Metanephros (tissue), 2 donors: ENCODE results near the gene HSF2BP. TPM values are rescaled to one million over a fixed set of nuclear protein-coding genes. Genes with fewer than 3 reads are reported as not detected.

ENCODE experiments used
- small RNA-seq: library from RNA; depleted of rRNA; stranded (forward); fragments of <200 nt; gene quantifications from one replicate; pipeline ENCODE3, GENCODE V24; 2014; ENCODE audit warnings: low replicate concordance
- total RNA-seq: library from RNA; depleted of rRNA; stranded (reverse); fragments of >200 nt; gene quantifications from one replicate; pipeline ENCODE4 v1.2.3, GENCODE V29; 2014

The HSF2BP gene
- 3.0 TPM for total RNA-seq

DNA sequence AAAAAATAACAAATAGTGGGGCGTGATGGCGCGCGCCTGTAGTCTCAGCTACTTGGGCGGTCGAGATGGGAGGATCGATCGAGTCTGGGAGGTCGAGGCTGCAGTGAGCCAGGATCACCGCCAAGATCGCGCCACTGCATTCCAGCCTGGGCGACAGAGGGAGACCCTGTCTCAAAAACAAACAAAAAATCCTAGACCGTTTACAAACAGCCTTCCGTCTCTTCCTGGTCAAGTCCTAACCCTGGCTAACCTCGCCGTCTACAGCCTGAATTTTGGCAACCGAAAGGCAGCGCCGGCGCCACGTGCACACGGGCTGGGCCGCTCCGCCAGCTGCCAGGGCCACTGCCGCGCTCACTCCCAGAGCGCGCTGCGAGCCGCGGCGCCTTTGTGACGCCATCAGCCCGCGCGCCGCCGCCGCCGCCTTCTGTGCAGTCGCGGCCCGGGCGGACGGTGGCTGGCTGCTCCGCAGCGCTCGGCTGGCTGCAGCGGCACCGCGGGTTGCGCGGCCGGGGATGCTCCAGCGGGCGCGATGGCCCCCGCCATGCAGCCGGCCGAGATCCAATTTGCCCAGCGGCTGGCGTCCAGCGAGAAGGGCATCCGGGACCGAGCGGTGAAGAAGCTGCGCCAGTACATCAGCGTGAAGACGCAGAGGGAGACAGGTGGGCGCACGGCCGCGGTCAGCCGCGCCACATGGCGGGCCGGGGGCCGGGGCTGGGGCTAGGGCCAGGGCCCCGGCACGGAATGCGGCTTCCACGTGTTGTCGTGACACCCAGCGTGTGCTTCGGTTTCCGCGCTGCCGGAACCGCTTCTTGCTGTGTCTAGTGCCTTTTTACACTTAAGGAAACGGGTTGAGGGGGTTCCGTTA, at the start of gene HSF2BP, which contains the start of gene RRP1B:
HSF2BP (minus strand) TSS at position 353 of the 865 bp plus-strand sequence. CDS start 1,392 bp downstream, outside the sequence.
RRP1B (plus strand) TSS at position 425 of the 865 bp plus-strand sequence; CDS start at position 530, 105 bp downstream.

Small RNA genes within 50 kb of the gene (small RNA-seq; reads per million reads assigned to genes)
- gene MIR6070, result not detected

Other genes starting within 250 kb of the HSF2BP start
- 22.8 TPM for gene SIK1, start 232.4 kb downstream of the HSF2BP start, total RNA-seq
- 21.1 TPM for gene RRP1B, start 72 bp upstream of the HSF2BP start, total RNA-seq
- 83.4 TPM for gene PDXK, start 59.6 kb upstream of the HSF2BP start, total RNA-seq
- 11.8 TPM for gene CSTB, start 116.8 kb upstream of the HSF2BP start, total RNA-seq
- 17.9 TPM for gene RRP1, start 130.1 kb upstream of the HSF2BP start, total RNA-seq
- gene AGPAT3, start 205.7 kb upstream of the HSF2BP start, total RNA-seq, result 44.7 TPM